Measurements from ENCODE around the gene ZNF506. TPM values are rescaled to one million over a fixed set of nuclear protein-coding genes. Genes with fewer than 3 reads are reported as not detected.
"Not testable (repeated sequence)": the region's sequence is repeated elsewhere in the genome, so short reads cannot be mapped to it uniquely, and the experiment has no call there.

ZNF506 gene
- total RNA-seq: 20.9 TPM

DNA sequence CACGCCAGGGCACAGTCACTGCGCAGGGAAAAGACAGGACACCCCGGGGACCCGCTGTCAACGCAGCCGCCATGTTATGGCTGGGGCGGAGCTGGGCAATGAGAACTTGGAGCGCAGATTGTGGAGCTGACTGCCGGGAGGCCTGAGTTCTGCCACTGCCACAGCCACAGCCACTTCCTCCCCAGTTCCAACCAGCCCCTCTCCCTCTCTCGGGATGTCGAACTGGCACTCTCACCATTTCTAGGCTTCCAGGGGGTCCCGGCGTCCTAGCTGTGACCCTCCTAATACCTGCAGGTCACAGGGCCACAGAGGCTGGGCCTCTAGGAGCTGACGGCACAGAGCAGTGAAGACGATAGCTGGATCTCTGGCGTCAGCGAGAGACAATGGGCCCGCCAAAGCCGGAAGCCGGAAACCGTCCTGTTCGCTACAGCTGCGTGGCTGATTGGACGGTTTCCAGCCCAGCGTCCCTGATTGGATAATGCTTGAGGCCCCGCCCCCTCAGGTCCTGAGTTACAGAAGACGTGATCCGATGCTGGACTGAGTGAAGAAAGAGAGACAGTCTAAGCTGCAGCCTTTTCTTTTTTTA, at the start of gene ZNF506:
Gene ZNF506, minus strand, starts transcription at position 385 of the 586 bp plus-strand sequence. Its CDS starts 147 bp downstream, at position 238.
- Histone ChIP-seq H3K27me3 (ENCODE audit: control insufficient read depth in 3 of 3, insufficient read depth in 3 of 3, low read length in 3 of 3) (no peaks in the 10 kb centered on the region), H3K9me3 (ENCODE audit: control insufficient read depth in 3 of 3, low read length in 3 of 3) (peaks cover 0 to 2% (median 0%) of the 10 kb centered on the region in 3 donors), H3K9ac (ENCODE audit: low read depth in 1 of 3, low read length in 3 of 3) (peak within 1 kb of the TSS; percentile 94 to 100 (median 98)), H3K36me3 (ENCODE audit: control insufficient read depth in 3 of 3, insufficient read depth in 3 of 3, low read length in 3 of 3) (peaks cover 0 to 4% (median 2%) of the 10 kb centered on the region in 3 donors), H3K4me1 (ENCODE audit: control insufficient read depth in 3 of 3, insufficient read depth in 3 of 3, low read length in 3 of 3) (peaks cover 0 to 11% (median 2%) of the 10 kb centered on the region in 3 donors), H3K4me3 (ENCODE audit: low read length in 3 of 3) (peak within 1 kb of the TSS; percentile 97 to 99 (median 99)), H3K27ac (ENCODE audit: low read depth, low read length) (peak within 1 kb of the TSS; percentile 98)

DNA sequence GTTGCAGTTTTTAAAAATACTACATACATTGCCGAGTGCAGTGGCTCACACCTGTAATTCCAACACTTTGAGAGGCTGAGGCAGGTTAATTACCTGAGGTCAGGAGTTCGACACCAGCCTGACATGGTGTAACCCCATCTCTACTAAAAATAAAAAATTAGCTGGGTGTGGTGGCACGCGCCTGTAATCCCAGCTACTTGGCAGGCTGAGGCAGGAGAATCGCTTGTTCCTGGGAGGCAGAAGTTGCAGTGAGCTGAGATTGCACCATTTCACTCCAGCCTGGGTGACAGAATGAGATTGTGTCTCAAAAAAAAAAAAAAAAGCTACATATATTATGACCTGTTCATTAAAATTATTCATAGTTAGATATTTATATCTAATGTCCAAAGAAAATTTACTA, 48.5 kb upstream of the ZNF506 start:
- H3K36me3 ChIP-seq (ENCODE audit: control insufficient read depth in 3 of 3, insufficient read depth in 3 of 3, low read length in 3 of 3); H3K4me3 ChIP-seq (ENCODE audit: low read length in 3 of 3); H3K9ac ChIP-seq (ENCODE audit: low read depth in 1 of 3, low read length in 3 of 3); H3K9me3 ChIP-seq (ENCODE audit: control insufficient read depth in 3 of 3, low read length in 3 of 3); H3K27ac ChIP-seq (ENCODE audit: low read depth, low read length); H3K27me3 ChIP-seq (ENCODE audit: control insufficient read depth in 3 of 3, insufficient read depth in 3 of 3, low read length in 3 of 3): not testable (repeated sequence)
- peaks cover 14 to 31% (median 16%) of the 10 kb centered on the region in 3 donors for H3K4me1 ChIP-seq (ENCODE audit: control insufficient read depth in 3 of 3, insufficient read depth in 3 of 3, low read length in 3 of 3)

- Histone ChIP-seq H3K9me3 (ENCODE audit: control insufficient read depth in 3 of 3, low read length in 3 of 3) (no peaks in the 10 kb centered on the region), H3K4me1 (ENCODE audit: control insufficient read depth in 3 of 3, insufficient read depth in 3 of 3, low read length in 3 of 3) (peaks cover 11 to 27% (median 12%) of the 10 kb centered on the region in 3 donors), H3K36me3 (ENCODE audit: control insufficient read depth in 3 of 3, insufficient read depth in 3 of 3, low read length in 3 of 3) (no peaks in the 10 kb centered on the region), H3K27me3 (ENCODE audit: control insufficient read depth in 3 of 3, insufficient read depth in 3 of 3, low read length in 3 of 3) (no peaks in the 10 kb centered on the region), H3K27ac (ENCODE audit: low read depth, low read length) (peak overlapping the region; percentile 97), H3K4me3 (ENCODE audit: low read length in 3 of 3) (peak overlapping the region; percentile 95 to 98 (median 96)), H3K9ac (ENCODE audit: low read depth in 1 of 3, low read length in 3 of 3) (peak overlapping the region; percentile 96 to 99 (median 98))
These were observed 45.2 kb upstream of the ZNF506 start for GRCh38 chr19:19866611-19867248.

DNA sequence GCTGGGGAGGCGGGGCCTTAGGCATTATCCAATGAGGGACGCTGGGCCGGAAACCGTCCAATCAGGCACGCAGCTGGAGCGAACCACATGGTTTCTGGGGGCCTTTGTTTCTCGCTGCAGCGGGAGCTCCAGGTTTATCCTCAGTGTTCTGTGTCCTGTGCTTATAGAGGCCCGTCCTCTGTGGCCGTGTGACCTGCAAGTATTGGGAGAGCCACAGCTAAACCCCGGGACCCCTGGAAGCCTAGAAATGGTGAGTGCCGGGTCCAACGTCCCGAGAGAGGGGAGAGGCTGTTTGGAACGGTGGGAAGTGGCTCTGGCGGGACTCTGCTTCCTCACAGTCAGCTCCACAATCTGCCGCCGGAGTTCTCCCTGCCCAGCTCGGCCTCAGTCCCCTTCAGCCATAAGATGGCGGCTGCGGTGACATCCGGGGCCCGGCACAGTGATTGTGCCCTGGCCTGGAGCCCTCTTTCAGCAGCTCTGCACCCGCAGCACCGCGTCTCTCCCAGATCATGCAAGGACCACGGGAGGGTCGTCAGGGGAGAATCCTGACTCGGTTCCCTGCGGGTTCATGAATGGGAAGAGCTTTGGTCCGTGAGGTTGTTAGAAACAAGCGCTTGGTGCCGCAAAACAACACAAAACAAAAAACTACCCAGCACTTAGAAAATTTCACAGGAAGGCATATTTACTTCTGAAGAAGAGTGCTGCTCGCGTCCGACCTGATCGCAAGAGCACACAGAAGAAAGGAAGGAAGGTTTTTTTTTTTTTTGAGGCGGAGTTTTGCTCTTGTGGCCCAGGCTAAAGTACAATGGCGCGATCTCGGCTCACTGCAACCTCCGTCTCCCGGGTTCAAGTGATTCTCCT, 44.4 kb upstream of the ZNF506 start, which contains the start of gene ZNF253:
Gene ZNF253, plus strand, starts transcription at position 133 of the 861 bp plus-strand sequence. Its CDS starts 115 bp downstream, at position 248.
- Histone ChIP-seq H3K36me3 (ENCODE audit: control insufficient read depth in 3 of 3, insufficient read depth in 3 of 3, low read length in 3 of 3) (no peaks in the 10 kb centered on the region), H3K27ac (ENCODE audit: low read depth, low read length) (peak within 1 kb of the TSS; percentile 97), H3K9me3 (ENCODE audit: control insufficient read depth in 3 of 3, low read length in 3 of 3) (no peaks in the 10 kb centered on the region), H3K4me1 (ENCODE audit: control insufficient read depth in 3 of 3, insufficient read depth in 3 of 3, low read length in 3 of 3) (peaks cover 8 to 22% (median 9%) of the 10 kb centered on the region in 3 donors), H3K4me3 (ENCODE audit: low read length in 3 of 3) (peak within 1 kb of the TSS; percentile 95 to 98 (median 96)), H3K27me3 (ENCODE audit: control insufficient read depth in 3 of 3, insufficient read depth in 3 of 3, low read length in 3 of 3) (peaks cover 0 to 2% (median 0%) of the 10 kb centered on the region in 3 donors), H3K9ac (ENCODE audit: low read depth in 1 of 3, low read length in 3 of 3) (peak within 1 kb of the TSS; percentile 96 to 99 (median 98))

DNA sequence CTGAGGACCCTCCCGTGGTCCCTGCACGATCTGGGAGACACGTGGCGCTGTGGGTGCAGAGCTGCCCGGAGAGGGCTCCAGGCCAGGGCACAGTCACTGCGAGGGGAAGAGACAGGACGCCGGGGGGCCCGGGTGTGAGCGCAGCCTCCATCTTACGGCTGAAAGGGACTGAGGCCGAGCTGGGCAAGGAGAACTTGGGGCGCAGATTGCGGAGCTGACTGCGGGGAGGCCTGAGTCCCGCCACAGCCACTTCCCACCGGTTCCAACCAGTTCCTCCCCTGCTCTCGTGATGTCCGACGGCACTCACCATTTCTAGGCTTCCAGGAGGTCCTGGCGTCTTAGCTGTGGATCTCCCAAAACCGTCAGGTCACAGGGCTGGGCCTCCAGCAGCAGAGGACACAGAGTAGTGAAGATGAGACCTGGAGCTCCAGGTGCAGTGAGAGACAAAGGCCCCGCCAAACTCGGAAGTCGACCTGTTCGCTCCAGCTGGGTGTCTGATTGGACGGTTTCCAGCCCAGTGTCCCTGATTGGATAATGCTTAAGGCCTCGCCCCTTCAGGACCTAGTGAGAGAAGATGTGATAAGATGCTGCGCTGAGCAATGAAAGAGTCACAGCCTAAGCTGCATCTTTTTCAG, 39.3 kb upstream of the ZNF506 start:
- no peaks in the 10 kb centered on the region for H3K9me3 ChIP-seq (ENCODE audit: control insufficient read depth in 3 of 3, low read length in 3 of 3)
- peak overlapping the region in 2 of 3 donors; percentile 13 to 14 for H3K4me3 ChIP-seq (ENCODE audit: low read length in 3 of 3)
- no peaks in the 10 kb centered on the region for H3K36me3 ChIP-seq (ENCODE audit: control insufficient read depth in 3 of 3, insufficient read depth in 3 of 3, low read length in 3 of 3)
- H3K4me1 ChIP-seq (ENCODE audit: control insufficient read depth in 3 of 3, insufficient read depth in 3 of 3, low read length in 3 of 3): peaks cover 0 to 2% (median 0%) of the 10 kb centered on the region in 3 donors
- no peak overlapping the region for H3K9ac ChIP-seq (ENCODE audit: low read depth in 1 of 3, low read length in 3 of 3)
- no peak overlapping the region for H3K27ac ChIP-seq (ENCODE audit: low read depth, low read length)
- H3K27me3 ChIP-seq (ENCODE audit: control insufficient read depth in 3 of 3, insufficient read depth in 3 of 3, low read length in 3 of 3): peaks cover 0 to 3% (median 0%) of the 10 kb centered on the region in 3 donors

GRCh38 chr19:19858751-19859150, 37.2 kb upstream of the ZNF506 start:
- no peak overlapping the region for H3K27ac ChIP-seq (ENCODE audit: low read depth, low read length)
- no peak overlapping the region for H3K9ac ChIP-seq (ENCODE audit: low read depth in 1 of 3, low read length in 3 of 3)
- no peaks in the 10 kb centered on the region for H3K4me1 ChIP-seq (ENCODE audit: control insufficient read depth in 3 of 3, insufficient read depth in 3 of 3, low read length in 3 of 3)
- no peaks in the 10 kb centered on the region for H3K9me3 ChIP-seq (ENCODE audit: control insufficient read depth in 3 of 3, low read length in 3 of 3)
- peaks cover 0 to 3% (median 0%) of the 10 kb centered on the region in 3 donors for H3K27me3 ChIP-seq (ENCODE audit: control insufficient read depth in 3 of 3, insufficient read depth in 3 of 3, low read length in 3 of 3)
- H3K4me3 ChIP-seq (ENCODE audit: low read length in 3 of 3): no peak overlapping the region
- H3K36me3 ChIP-seq (ENCODE audit: control insufficient read depth in 3 of 3, insufficient read depth in 3 of 3, low read length in 3 of 3): no peaks in the 10 kb centered on the region

GRCh38 chr19:19851740-19852139, 30.2 kb upstream of the ZNF506 start:
- not testable (repeated sequence) for H3K4me3 ChIP-seq (ENCODE audit: low read length in 3 of 3); H3K9ac ChIP-seq (ENCODE audit: low read depth in 1 of 3, low read length in 3 of 3); H3K27me3 ChIP-seq (ENCODE audit: control insufficient read depth in 3 of 3, insufficient read depth in 3 of 3, low read length in 3 of 3); H3K9me3 ChIP-seq (ENCODE audit: control insufficient read depth in 3 of 3, low read length in 3 of 3); H3K27ac ChIP-seq (ENCODE audit: low read depth, low read length); H3K36me3 ChIP-seq (ENCODE audit: control insufficient read depth in 3 of 3, insufficient read depth in 3 of 3, low read length in 3 of 3); H3K4me1 ChIP-seq (ENCODE audit: control insufficient read depth in 3 of 3, insufficient read depth in 3 of 3, low read length in 3 of 3)

GRCh38 chr19:19849056-19849455, 27.5 kb upstream of the ZNF506 start:
- Histone ChIP-seq H3K36me3 (ENCODE audit: control insufficient read depth in 3 of 3, insufficient read depth in 3 of 3, low read length in 3 of 3) (no peaks in the 10 kb centered on the region), H3K9ac (ENCODE audit: low read depth in 1 of 3, low read length in 3 of 3) (no peak overlapping the region), H3K4me3 (ENCODE audit: low read length in 3 of 3) (no peak overlapping the region), H3K4me1 (ENCODE audit: control insufficient read depth in 3 of 3, insufficient read depth in 3 of 3, low read length in 3 of 3) (no peaks in the 10 kb centered on the region), H3K9me3 (ENCODE audit: control insufficient read depth in 3 of 3, low read length in 3 of 3) (no peaks in the 10 kb centered on the region), H3K27me3 (ENCODE audit: control insufficient read depth in 3 of 3, insufficient read depth in 3 of 3, low read length in 3 of 3) (no peaks in the 10 kb centered on the region), H3K27ac (ENCODE audit: low read depth, low read length) (no peak overlapping the region)

- H3K27me3 ChIP-seq (ENCODE audit: control insufficient read depth in 3 of 3, insufficient read depth in 3 of 3, low read length in 3 of 3): no peaks in the 10 kb centered on the region
- no peaks in the 10 kb centered on the region for H3K36me3 ChIP-seq (ENCODE audit: control insufficient read depth in 3 of 3, insufficient read depth in 3 of 3, low read length in 3 of 3)
- H3K9me3 ChIP-seq (ENCODE audit: control insufficient read depth in 3 of 3, low read length in 3 of 3): no peaks in the 10 kb centered on the region
- no peaks in the 10 kb centered on the region for H3K4me1 ChIP-seq (ENCODE audit: control insufficient read depth in 3 of 3, insufficient read depth in 3 of 3, low read length in 3 of 3)
- H3K27ac ChIP-seq (ENCODE audit: low read depth, low read length): no peak overlapping the region
- H3K9ac ChIP-seq (ENCODE audit: low read depth in 1 of 3, low read length in 3 of 3): no peak overlapping the region
- H3K4me3 ChIP-seq (ENCODE audit: low read length in 3 of 3): no peak overlapping the region
These were observed 26.2 kb upstream of the ZNF506 start for GRCh38 chr19:19847781-19848180.

Data from skeletal muscle tissue (tissue), 4 donors.